ENCODE data around the gene CRYGC.

GRCh38 chr2:208174144-208174543, 44.5 kb upstream of the CRYGC start:
- TF ChIP-seq, protein P1, sequence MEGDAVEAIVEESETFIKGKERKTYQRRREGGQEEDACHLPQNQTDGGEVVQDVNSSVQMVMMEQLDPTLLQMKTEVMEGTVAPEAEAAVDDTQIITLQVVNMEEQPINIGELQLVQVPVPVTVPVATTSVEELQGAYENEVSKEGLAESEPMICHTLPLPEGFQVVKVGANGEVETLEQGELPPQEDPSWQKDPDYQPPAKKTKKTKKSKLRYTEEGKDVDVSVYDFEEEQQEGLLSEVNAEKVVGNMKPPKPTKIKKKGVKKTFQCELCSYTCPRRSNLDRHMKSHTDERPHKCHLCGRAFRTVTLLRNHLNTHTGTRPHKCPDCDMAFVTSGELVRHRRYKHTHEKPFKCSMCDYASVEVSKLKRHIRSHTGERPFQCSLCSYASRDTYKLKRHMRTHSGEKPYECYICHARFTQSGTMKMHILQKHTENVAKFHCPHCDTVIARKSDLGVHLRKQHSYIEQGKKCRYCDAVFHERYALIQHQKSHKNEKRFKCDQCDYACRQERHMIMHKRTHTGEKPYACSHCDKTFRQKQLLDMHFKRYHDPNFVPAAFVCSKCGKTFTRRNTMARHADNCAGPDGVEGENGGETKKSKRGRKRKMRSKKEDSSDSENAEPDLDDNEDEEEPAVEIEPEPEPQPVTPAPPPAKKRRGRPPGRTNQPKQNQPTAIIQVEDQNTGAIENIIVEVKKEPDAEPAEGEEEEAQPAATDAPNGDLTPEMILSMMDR (IDR thresholded peaks at IDR 0.05; ENCODE audit: extremely low read depth in 1 of 2, insufficient read depth in 1 of 2, low read depth in 1 of 2, low read length in 2 of 2) = no peak
- TF ChIP-seq, protein P2, sequence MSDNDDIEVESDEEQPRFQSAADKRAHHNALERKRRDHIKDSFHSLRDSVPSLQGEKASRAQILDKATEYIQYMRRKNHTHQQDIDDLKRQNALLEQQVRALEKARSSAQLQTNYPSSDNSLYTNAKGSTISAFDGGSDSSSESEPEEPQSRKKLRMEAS (IDR thresholded peaks at IDR 0.05; ENCODE audit: insufficient read depth, insufficient read length) = no peak
- TF ChIP-seq POLR2AphosphoS5 (IDR thresholded peaks at IDR 0.05; ENCODE audit: insufficient read depth, low read depth, low read length) = no peak
- TF ChIP-seq POLR2A (IDR thresholded peaks at IDR 0.05; ENCODE audit: low read depth, low read length) = no peak
- no peak for TF ChIP-seq EZH2 (IDR thresholded peaks at IDR 0.05; ENCODE audit: borderline replicate concordance, low read depth, low read length, severe bottlenecking)
